Bronchial epithelial cell (primary cell): ENCODE results near the gene SLC22A7. TPM values are rescaled to one million over a fixed set of nuclear protein-coding genes. Genes with fewer than 3 reads are reported as not detected.

Source experiments
- DNase-seq: peaks from one replicate; pipeline ENCODE4 v3.0.0-alpha.2; 2010; ENCODE audit warnings: low read depth
- FAIRE-seq: peaks from 2 replicates; lab custom pipeline; 2011; peaks lifted over from hg19 to GRCh38; lab: Jason Lieb, UNC
- H3K27me3 ChIP-seq: 2 replicates; pipeline ENCODE4 v1.5.1; 2011; ENCODE audit warnings: low read length; ENCODE audit not compliant: control insufficient read depth, insufficient read depth
- H3K36me3 ChIP-seq: 2 replicates; pipeline ENCODE4 v1.5.1; 2011; ENCODE audit warnings: low read length; ENCODE audit not compliant: control insufficient read depth, insufficient read depth
- H3K4me3 ChIP-seq: 2 replicates; pipeline ENCODE4 v1.5.1; 2011; ENCODE audit warnings: mild to moderate bottlenecking, low read depth, low read length, control low read depth
- total RNA-seq: library from RNA; depleted of rRNA; stranded (reverse); fragments of >200 nt; gene quantifications from 2 replicates; pipeline ENCODE4 v1.2.1, GENCODE V29; 2014
- TF ChIP-seq, protein P1 (sequence below): IDR thresholded peaks from 2 replicates; pipeline ENCODE4 v1.5.1; 2011; ENCODE audit warnings: mild to moderate bottlenecking, moderate library complexity, low read length, control low read depth, inconsistent platforms; ENCODE audit not compliant: insufficient read depth, severe bottlenecking

Gene SLC22A7
- total RNA-seq, 1 donor from 2014 or later = not detected

DNA sequence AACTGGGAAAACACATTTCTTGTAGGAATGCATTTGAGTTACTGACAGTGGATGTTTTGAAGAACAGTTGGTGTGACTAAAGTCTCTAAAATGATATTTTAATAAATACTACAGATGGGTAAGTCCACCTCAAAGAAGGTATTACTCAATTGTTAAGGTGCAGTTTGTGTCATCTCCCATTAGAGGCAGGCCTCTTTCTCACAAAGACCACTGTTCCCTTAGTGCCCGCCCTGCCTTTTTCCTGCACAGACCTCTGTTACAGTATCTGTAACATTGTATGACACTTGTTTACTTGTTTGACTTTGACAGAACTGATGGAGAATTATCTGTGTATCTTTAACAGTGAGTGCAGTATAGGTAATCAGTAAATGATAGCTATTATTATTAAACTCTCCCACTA is 15.8 kb downstream of the SLC22A7 start:
- Histone ChIP-seq H3K4me3 (no peak overlapping the region), H3K27me3 (no peaks in the 10 kb centered on the region), H3K36me3 (no peaks in the 10 kb centered on the region)
- FAIRE-seq (no peak), DNase-seq (no peak)
- TF ChIP-seq, protein P1, sequence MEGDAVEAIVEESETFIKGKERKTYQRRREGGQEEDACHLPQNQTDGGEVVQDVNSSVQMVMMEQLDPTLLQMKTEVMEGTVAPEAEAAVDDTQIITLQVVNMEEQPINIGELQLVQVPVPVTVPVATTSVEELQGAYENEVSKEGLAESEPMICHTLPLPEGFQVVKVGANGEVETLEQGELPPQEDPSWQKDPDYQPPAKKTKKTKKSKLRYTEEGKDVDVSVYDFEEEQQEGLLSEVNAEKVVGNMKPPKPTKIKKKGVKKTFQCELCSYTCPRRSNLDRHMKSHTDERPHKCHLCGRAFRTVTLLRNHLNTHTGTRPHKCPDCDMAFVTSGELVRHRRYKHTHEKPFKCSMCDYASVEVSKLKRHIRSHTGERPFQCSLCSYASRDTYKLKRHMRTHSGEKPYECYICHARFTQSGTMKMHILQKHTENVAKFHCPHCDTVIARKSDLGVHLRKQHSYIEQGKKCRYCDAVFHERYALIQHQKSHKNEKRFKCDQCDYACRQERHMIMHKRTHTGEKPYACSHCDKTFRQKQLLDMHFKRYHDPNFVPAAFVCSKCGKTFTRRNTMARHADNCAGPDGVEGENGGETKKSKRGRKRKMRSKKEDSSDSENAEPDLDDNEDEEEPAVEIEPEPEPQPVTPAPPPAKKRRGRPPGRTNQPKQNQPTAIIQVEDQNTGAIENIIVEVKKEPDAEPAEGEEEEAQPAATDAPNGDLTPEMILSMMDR = no peak

DNA sequence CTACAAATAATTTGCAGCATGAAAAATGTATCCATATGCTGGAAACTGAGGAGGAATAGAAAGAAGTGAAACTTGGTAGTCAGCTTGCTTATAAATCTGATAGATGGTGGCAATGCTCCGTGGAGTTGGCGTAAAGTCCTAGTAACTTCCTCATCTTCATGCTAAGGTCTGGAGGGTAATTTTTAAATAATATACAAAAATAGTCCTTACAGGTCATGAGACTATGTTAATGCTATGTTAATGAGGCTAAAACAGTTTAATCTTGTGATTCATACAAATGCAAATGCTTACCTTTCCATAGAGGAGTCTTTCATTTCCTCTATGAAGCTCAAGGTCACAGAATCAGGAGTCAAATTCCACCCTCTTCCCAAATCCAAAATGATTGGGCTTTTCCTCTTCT is 20.0 kb downstream of the SLC22A7 start:
- DNase-seq = no peak
- Histone ChIP-seq H3K36me3 (no peaks in the 10 kb centered on the region), H3K4me3 (no peak overlapping the region), H3K27me3 (no peaks in the 10 kb centered on the region)
- TF ChIP-seq, protein P1 = no peak
- FAIRE-seq = no peak

DNA sequence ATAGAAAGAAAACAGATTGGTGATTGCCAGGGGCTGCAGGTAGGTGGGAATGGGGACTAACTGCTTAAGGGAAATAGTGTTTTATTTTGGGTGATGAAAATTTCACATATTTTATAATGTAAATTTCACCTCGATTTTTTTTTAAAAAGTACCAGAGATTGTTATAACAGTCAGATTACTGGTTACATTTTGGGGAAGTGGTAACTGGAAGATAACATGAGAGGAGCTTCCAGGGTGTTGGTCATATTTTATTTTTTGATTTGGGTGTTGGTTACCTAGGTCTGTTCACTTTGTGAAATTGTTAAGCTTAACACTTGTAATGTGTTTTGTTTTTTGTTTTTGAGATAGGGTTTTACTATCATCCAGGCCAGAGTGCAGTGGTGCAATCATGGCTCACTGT is 27.8 kb downstream of the SLC22A7 start:
- no peak for DNase-seq
- FAIRE-seq = no peak

DNA sequence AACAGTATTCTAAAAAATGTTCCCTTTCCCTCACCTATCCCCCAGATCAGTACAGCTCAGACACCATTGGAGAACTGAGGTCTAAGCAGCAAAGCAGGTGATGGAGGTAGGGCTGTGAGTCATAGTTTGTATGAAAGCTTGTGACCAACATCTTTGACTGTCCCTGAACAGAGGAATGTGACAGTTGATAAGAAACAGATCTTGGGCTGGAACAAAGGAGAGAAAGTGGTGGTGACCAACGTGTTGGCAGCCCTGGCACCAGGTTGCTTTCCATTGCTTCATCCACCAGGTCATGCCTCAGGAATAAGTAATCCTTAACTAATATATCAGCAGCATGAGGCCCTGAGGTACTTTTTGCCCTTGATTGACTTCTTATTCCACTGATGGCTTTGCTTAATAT is 30.5 kb downstream of the SLC22A7 start:
- FAIRE-seq (no peak), DNase-seq (no peak)
- H3K36me3 ChIP-seq = no peaks in the 10 kb centered on the region
- H3K27me3 ChIP-seq = no peaks in the 10 kb centered on the region
- H3K4me3 ChIP-seq = no peak overlapping the region
- TF ChIP-seq, protein P1 = no peak

More for the DNA sequence above, 27.8 kb downstream of the SLC22A7 start:
- Histone ChIP-seq H3K27me3 (no peaks in the 10 kb centered on the region), H3K4me3 (no peak overlapping the region), H3K36me3 (no peaks in the 10 kb centered on the region)
- TF ChIP-seq, protein P1 = no peak

DNA sequence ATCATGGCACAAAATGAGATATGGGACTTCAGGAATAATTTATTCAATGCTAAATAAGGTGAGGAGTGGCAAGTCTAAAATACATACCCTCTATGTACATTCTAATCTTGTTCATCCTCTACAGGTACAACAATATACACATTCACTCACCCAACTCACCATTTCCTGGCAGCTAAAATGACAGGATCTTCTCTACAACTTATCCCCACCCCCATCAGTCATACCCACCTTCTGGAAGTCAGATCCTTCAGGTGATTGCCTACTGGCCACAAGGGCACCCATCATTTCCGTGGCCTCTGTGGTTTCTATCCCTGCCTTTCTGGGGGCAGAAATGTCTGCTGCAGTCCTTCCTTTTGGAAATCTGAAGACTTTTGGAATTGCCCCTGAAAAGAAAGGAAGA is 33.4 kb downstream of the SLC22A7 start:
- H3K4me3 ChIP-seq = no peak overlapping the region
- TF ChIP-seq, protein P1 = no peak
- FAIRE-seq = no peak

DNA sequence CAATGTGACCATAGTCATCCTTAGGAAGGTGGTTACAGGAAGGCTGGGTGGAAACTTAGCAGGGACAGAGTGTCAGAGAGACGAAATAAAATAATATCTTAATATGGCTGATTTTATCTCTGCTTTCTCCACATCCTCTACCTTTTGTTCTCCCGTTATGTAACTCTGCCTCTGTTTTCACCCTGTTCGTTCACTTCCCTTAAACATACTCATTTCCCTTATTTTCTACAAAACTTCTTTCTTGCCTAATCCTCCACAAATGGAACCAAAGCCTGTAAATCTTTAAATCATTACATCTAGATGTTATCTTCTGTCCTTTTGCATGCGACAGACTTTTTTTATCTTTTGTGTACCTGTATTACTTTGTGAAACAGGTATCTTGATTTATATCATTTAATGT is 33.8 kb downstream of the SLC22A7 start:
- no peaks in the 10 kb centered on the region for H3K36me3 ChIP-seq
- no peak overlapping the region for H3K4me3 ChIP-seq
- no peaks in the 10 kb centered on the region for H3K27me3 ChIP-seq
- no peak for DNase-seq
- FAIRE-seq = no peak
- TF ChIP-seq, protein P1 = no peak

More for the DNA sequence above, 33.4 kb downstream of the SLC22A7 start:
- Histone ChIP-seq H3K27me3 (no peaks in the 10 kb centered on the region), H3K36me3 (no peaks in the 10 kb centered on the region)
- no peak for DNase-seq
